Stimulated activated CD4-positive, alpha-beta T cell treated with anti-CD3 and anti-CD28 coated beads, Interleukin-4, amount 100 ng/mL, for 24 hours (primary cell): ENCODE data around the gene CDC42EP3.

Experiments
- DNase-seq: peaks from one replicate; pipeline ENCODE4 v3.0.0-alpha.2; 2020

CDC42EP3 gene

GRCh38 chr2:37617119-37617892, 54.1 kb downstream of the CDC42EP3 start:
- DNase-seq: no peak

DNA sequence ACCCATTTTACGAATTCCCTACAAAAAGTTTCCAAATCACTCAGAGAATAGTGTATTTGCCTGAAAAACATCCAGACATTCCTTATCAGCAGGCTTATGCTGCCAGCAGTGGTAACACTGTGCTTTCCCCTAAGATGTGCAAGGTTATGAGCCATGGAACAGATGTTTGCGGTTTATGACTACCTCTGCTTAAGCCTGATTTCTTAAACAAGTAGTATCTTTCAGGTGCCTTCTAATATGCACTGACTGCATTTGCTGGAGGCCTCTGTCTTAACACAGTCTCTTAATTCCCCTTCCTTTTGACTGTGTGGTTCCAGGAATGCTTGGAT, 54.8 kb downstream of the CDC42EP3 start:
- no peak for DNase-seq

- peak; percentile 36 for DNase-seq
Measured at GRCh38 chr2:37615804-37616676, 55.4 kb downstream of the CDC42EP3 start.

DNA sequence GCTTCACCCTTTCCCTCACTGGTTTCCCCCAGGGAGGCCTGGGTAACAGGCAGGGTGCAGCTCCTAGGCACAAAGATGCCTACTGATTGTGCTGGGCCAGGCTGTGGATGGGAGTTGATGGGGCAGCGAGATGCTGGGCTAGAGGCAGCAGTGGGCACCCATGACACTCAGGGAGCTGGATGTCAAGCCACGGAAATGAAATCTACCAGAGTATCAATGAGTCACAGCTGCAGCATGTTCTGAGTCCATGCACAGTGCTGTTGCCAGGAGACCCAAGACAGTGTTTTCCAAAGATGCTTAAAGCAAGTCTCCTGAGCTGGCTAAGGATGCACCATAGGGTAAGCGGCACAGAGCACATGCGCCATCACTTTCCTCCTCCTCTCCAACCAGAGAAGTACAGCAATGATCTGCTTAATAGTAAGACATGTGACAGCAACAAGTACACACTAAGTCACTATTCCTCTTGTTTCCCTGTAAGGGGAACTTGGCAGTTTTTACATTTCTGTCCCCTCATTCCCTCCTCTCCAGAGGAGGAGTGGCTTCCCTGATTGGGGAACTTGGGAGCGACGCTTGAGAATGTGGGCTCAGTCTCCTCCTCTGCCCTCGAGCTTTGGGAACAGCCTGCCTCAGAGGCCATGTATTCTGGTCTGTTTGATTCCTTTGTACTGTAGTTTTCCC, 57.2 kb downstream of the CDC42EP3 start:
- DNase-seq: no peak

GRCh38 chr2:37612382-37612781, 59.1 kb downstream of the CDC42EP3 start:
- no peak for DNase-seq

DNA sequence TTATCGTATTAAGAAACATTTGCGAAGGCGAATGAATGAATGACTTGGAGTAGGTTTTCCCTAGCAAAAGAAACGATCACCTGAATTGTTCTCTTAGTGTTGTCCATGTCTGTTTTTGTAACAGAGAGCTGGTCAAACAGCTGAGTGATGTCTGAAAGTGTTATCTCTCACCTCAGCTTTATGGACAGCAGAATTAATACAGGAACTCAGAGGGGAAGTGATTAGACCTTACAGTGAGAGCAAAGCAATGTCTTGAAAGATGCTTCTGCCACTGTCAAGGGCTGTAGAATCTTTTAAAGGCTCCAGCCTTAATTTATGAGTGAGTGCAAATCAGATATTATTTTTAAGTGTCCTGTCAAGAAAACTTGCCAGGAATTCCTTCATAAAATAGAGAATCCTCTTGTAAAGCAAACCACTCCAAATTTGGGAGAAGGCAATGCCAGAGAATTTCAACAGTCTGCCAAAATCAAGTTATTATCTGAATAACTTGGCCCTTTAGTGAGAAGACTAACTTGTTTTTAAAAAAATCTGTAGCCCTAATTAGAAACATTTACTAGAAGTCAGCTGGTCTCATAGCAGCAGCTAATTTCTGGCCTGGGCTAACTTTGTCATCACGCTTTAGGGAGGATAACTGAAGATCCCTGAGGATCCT, 60.7 kb downstream of the CDC42EP3 start:
- DNase-seq: no peak

GRCh38 chr2:37609782-37610181, 61.7 kb downstream of the CDC42EP3 start:
- no peak for DNase-seq

DNA sequence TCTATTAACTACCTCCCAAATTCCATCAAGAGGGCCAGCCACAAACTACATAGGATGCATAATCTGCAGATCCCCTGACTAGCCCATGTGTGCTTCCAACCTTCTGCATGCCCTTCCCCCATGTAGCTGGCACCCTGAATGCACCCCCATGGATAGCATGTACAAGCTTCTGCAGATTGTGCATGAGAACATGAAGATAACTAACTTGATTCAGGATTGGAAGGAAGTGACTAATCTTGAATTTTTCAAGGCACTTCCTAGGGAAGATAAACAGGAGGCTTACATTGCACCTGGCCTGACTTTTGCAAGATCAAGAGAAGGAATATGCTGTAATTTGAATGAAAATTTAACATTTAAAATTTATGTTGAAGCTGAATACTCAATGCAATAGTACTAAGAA, 66.7 kb downstream of the CDC42EP3 start:
- no peak for DNase-seq

DNA sequence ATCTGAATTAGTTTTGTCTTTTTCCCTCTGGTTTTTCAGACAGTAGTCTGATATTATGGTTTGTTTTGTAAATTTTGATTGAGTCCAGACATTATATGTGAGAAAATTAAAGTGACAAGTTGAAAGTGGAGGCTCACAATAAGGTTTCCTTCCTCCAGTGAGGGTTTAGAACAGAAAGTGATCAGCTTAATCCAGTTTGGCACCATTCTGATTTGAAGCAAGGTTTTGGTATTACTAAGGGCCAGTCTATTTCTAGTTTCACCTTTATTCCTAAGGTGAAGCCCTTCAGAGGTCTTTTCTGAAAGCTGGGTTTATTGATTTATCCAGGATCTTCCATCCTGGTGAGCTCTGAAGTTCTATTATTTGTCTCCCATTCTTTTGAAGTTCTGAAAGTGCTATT, 68.7 kb downstream of the CDC42EP3 start:
- DNase-seq: no peak

GRCh38 chr2:37602040-37602439, 69.4 kb downstream of the CDC42EP3 start:
- DNase-seq: no peak

GRCh38 chr2:37601569-37601968, 69.9 kb downstream of the CDC42EP3 start:
- no peak for DNase-seq

DNA sequence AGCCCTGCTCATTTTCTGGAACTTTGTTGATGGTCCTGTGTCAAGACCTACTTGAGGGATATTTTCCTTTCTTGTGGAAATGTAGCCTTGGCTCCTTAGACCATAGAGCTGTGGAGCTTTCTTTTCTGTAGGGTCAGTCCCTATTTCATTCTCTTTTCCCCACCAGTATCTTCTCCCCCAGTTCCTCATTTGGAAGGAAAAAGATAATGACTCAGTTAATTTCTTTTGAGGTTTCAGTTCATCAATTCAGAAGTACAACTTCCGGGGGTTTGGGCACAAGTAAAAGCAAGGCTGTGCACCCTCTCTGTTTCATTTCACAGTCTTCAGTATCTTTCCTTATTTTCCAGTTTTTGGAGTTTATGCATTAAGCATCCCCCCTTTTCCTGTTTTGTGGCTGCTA, 70.7 kb downstream of the CDC42EP3 start:
- no peak for DNase-seq

GRCh38 chr2:37599688-37600525, 71.5 kb downstream of the CDC42EP3 start:
- peak; percentile 41 for DNase-seq

DNA sequence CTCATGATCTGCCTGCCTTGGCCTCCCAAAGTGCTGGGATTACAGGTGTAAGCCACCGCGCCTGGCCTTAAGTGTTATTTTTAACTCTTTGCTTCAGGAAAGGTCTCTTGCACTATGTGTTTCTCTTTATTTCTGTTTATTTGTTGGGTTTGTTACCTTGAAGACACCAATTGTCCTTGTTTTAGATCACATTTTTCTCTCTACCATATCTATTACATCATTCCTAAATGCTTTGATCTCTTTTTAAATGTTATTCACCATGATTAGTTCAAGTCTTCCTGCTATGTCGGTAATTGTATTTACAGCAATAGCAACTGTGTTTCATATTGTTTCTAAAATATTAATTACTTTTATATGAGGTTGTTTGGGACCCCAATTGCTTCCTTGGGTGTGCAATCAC, 77.7 kb downstream of the CDC42EP3 start:
- DNase-seq: no peak

- DNase-seq: no peak
Measured at GRCh38 chr2:37593024-37593423, 78.4 kb downstream of the CDC42EP3 start.
